Measurements from ENCODE around the gene FAT1.

DNA sequence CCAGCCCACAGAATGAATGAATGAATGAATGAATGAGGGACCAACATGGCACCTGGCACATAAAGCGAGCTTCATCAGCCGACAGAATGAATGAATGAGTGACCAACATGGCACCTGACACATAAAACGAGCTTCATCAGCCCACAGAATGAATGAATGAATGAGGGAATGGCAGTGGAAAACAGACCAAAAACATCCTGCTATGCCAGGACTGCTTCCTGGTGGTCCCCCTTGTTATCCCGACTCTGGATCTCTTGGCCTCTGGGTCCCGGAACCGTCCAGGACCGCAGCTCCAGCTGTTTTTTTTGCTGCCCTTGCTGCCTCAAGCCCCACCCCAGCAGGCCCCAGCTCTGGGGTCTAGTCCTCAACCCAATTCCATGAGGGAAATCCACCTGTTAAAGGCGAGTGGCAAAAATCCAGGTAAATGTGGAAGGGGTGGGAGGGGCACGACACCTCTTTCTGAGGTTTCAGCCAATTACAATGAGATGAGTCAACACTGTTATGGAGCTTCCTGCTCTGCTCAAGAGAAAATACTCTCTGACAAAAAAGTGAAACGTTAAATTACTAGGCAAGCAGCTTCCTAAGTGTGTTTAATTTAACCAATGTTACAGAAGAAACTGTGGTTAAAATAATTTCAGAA lies 96.3 kb downstream of the FAT1 start:
- TF ChIP-seq, protein P1, sequence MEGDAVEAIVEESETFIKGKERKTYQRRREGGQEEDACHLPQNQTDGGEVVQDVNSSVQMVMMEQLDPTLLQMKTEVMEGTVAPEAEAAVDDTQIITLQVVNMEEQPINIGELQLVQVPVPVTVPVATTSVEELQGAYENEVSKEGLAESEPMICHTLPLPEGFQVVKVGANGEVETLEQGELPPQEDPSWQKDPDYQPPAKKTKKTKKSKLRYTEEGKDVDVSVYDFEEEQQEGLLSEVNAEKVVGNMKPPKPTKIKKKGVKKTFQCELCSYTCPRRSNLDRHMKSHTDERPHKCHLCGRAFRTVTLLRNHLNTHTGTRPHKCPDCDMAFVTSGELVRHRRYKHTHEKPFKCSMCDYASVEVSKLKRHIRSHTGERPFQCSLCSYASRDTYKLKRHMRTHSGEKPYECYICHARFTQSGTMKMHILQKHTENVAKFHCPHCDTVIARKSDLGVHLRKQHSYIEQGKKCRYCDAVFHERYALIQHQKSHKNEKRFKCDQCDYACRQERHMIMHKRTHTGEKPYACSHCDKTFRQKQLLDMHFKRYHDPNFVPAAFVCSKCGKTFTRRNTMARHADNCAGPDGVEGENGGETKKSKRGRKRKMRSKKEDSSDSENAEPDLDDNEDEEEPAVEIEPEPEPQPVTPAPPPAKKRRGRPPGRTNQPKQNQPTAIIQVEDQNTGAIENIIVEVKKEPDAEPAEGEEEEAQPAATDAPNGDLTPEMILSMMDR (IDR thresholded peaks at IDR 0.05; ENCODE audit: extremely low read depth in 1 of 2, insufficient read depth in 1 of 2, low read depth in 1 of 2, low read length in 2 of 2) = no peak
- TF ChIP-seq POLR2A (IDR thresholded peaks at IDR 0.05; ENCODE audit: low read depth, low read length) = no peak
- TF ChIP-seq POLR2AphosphoS5 (IDR thresholded peaks at IDR 0.05; ENCODE audit: insufficient read depth, low read depth, low read length) = no peak
- no peak for TF ChIP-seq JUN (IDR thresholded peaks at IDR 0.05; ENCODE audit: borderline replicate concordance, insufficient read depth, insufficient read length, low read depth)
- TF ChIP-seq EZH2 (IDR thresholded peaks at IDR 0.05; ENCODE audit: borderline replicate concordance, low read depth, low read length, severe bottlenecking) = no peak
- no peak for TF ChIP-seq GATA2 (IDR thresholded peaks at IDR 0.05; ENCODE audit: insufficient read depth, insufficient read length, low read depth, low read length)
- no peak for TF ChIP-seq MAX (IDR thresholded peaks at IDR 0.05; ENCODE audit: insufficient read depth, insufficient read length)
- TF ChIP-seq MYC (IDR thresholded peaks at IDR 0.05; ENCODE audit: low read depth, low read length) = no peak
